Endothelial cell of umbilical vein (primary cell): Measurements from ENCODE around the gene MRGPRF. TPM values are rescaled to one million over a fixed set of nuclear protein-coding genes. Genes with fewer than 3 reads are reported as not detected.

Experiments used
- BruUV-seq: library from RNA; stranded (reverse); fragments of 400-500 nt; replicated peaks from 2 replicates; lab custom pipeline; 2021; lab: Mats Ljungman, UMichigan
- CTCF ChIA-PET: fragments of 300-600, 350-600 bp; sonication (Branson Sonifier 250); formaldehyde crosslinking; loops from one replicate; lab custom pipeline; 2021; ENCODE audit warnings: antibody characterized with exemption, inconsistent platforms; lab: Charles Lee
- POLR2A ChIA-PET: fragments of 300-600, 350-600 bp; sonication (Branson Sonifier 250); formaldehyde crosslinking; loops from one replicate; lab custom pipeline; 2021; ENCODE audit warnings: antibody characterized with exemption, inconsistent platforms; lab: Charles Lee
- DNase-seq: peaks from one replicate; pipeline ENCODE4 v3.0.0-alpha.2; 2011; ENCODE audit warnings: low read depth, low spot score
- FAIRE-seq: peaks from 2 replicates; lab custom pipeline; 2011; peaks lifted over from hg19 to GRCh38; lab: Jason Lieb, UNC
- H2AFZ ChIP-seq: 2 replicates; pipeline ENCODE4 v1.6.0; 2012; ENCODE audit warnings: low read depth, low read length, control low read depth, inconsistent platforms
- H3K27ac ChIP-seq: 2 replicates; pipeline ENCODE4 v1.5.1; 2011; ENCODE audit warnings: low read depth, mild to moderate bottlenecking, control low read depth, low read length, moderate library complexity; ENCODE audit not compliant: insufficient read depth
- H3K27me3 ChIP-seq, 2 experiments: 2 replicates each; pipeline versions ENCODE4 v1.6.0 to v1.6.1; 2011; ENCODE audit warnings: low read length in 2 of 2, mixed read lengths in 1 of 2; ENCODE audit not compliant: control insufficient read depth in 2 of 2, insufficient read depth in 2 of 2
- H3K36me3 ChIP-seq, 2 experiments: 2 replicates in 1 of 2; 3 replicates in 1 of 2; pipeline ENCODE4 v1.5.1; 2011; ENCODE audit warnings: low read length in 2 of 2, mild to moderate bottlenecking in 1 of 2, moderate library complexity in 1 of 2; ENCODE audit not compliant: control insufficient read depth in 2 of 2, insufficient read depth in 2 of 2; ENCODE audit errors: extremely low read depth in 1 of 2
- H3K4me1 ChIP-seq: 3 replicates; pipeline ENCODE4 v1.5.1; 2011; ENCODE audit warnings: mild to moderate bottlenecking, low read length; ENCODE audit not compliant: control insufficient read depth, insufficient read depth; ENCODE audit errors: extremely low read depth
- H3K4me2 ChIP-seq: 2 replicates; pipeline ENCODE4 v1.6.1; 2011; ENCODE audit warnings: low read length, control low read depth, mixed read lengths; ENCODE audit not compliant: insufficient read depth
- H3K4me3 ChIP-seq, 3 experiments: fragments of 200-600 bp in 1 of 3; sonication (generic), shearing (Covaris generic) in 1 of 3; replicated peaks in 1 of 3; 2 replicates each; pipeline ENCODE4 v1.5.1; 2011 to 2016; ENCODE audit warnings: control low read depth in 3 of 3, low read length in 3 of 3, mild to moderate bottlenecking in 2 of 3, inconsistent platforms in 1 of 3, low read depth in 1 of 3, moderate library complexity in 1 of 3; ENCODE audit not compliant: insufficient read depth in 1 of 3
- H3K79me2 ChIP-seq: 2 replicates; pipeline ENCODE4 v1.6.0; 2012; ENCODE audit warnings: low read length, inconsistent platforms; ENCODE audit not compliant: control insufficient read depth, insufficient read depth
- H3K9ac ChIP-seq: replicated peaks from 2 replicates; pipeline ENCODE3; 2011; ENCODE audit warnings: low read length, control low read depth; ENCODE audit not compliant: insufficient read depth; ENCODE audit errors: extremely low read depth
- H3K9me1 ChIP-seq: replicated peaks from 3 replicates; pipeline ENCODE4 v1.6.0; 2011; ENCODE audit warnings: mild to moderate bottlenecking, low read length; ENCODE audit not compliant: control insufficient read depth, insufficient read depth; ENCODE audit errors: extremely low read depth
- H3K9me3 ChIP-seq: replicated peaks from 2 replicates; pipeline ENCODE4 v1.5.1; 2012; ENCODE audit warnings: low read length, inconsistent platforms; ENCODE audit not compliant: control insufficient read depth, insufficient read depth
- H4K20me1 ChIP-seq: replicated peaks from 2 replicates; pipeline ENCODE3; 2011; ENCODE audit warnings: mild to moderate bottlenecking, low read length; ENCODE audit not compliant: control insufficient read depth, insufficient read depth; ENCODE audit errors: extremely low read depth
- CTCF ChIP-seq, 2 donors: IDR thresholded peaks; 1 replicate in 1 of 2; 2 replicates in 1 of 2; pipeline ENCODE4 v1.5.1; 2011; ENCODE audit warnings: low read length in 2 of 2, mild to moderate bottlenecking in 2 of 2, moderate library complexity in 2 of 2, control low read depth in 1 of 2, inconsistent platforms in 1 of 2, low read depth in 1 of 2; ENCODE audit not compliant: insufficient read depth in 1 of 2; ENCODE audit errors: extremely low read depth in 1 of 2
- EZH2 ChIP-seq: IDR thresholded peaks from 2 replicates; pipeline ENCODE4 v1.6.1; 2012; ENCODE audit warnings: borderline replicate concordance, low read depth, mild to moderate bottlenecking, moderate library complexity, low read length, inconsistent platforms; ENCODE audit not compliant: severe bottlenecking
- FOS ChIP-seq: IDR thresholded peaks from 2 replicates; pipeline ENCODE4 v1.6.1; 2011; ENCODE audit warnings: mild to moderate bottlenecking, low read length, moderate library complexity, borderline replicate concordance; ENCODE audit not compliant: insufficient read depth
- GATA2 ChIP-seq: IDR thresholded peaks from 2 replicates; pipeline ENCODE4 v1.7.0; 2011; ENCODE audit warnings: low read depth, mild to moderate bottlenecking, moderate library complexity, mixed read lengths, low read length; ENCODE audit not compliant: insufficient read length, insufficient read depth
- JUN ChIP-seq: IDR thresholded peaks from 2 replicates; pipeline ENCODE4 v1.6.1; 2011; ENCODE audit warnings: borderline replicate concordance, low read depth; ENCODE audit not compliant: insufficient read length, insufficient read depth
- MYC ChIP-seq: IDR thresholded peaks from one replicate; pipeline ENCODE4 v1.6.1; 2011; ENCODE audit warnings: mild to moderate bottlenecking, low read depth, low read length
- POLR2A ChIP-seq: IDR thresholded peaks from 2 replicates; pipeline ENCODE4 v1.6.1; 2012; ENCODE audit warnings: low read depth, mild to moderate bottlenecking, control low read depth, low read length
- POLR2AphosphoS5 ChIP-seq: IDR thresholded peaks from 2 replicates; pipeline ENCODE4 v1.6.1; 2012; ENCODE audit warnings: low read depth, mild to moderate bottlenecking, control low read depth, low read length, moderate library complexity; ENCODE audit not compliant: insufficient read depth
- dilution Hi-C: fragments of 300-500 bp; cut with MboI; formaldehyde crosslinking; loops from one replicate; pipeline ENCODE4 v1.15.0; 2019; ENCODE audit warnings: low sequenced_read_pairs; ENCODE audit not compliant: extremely low pct_ligation_motif_present
- intact Hi-C: fragments of 100-400 bp; cut with micrococcal nuclease; formaldehyde crosslinking; loops from one replicate; pipeline ENCODE4 v1.10.0; 2022
- polyA plus RNA-seq, 4 experiments: library from polyadenylated mRNA; depleted of rRNA in 3 of 4; stranded (reverse) in 3 of 4; unstranded in 1 of 4; fragments of >200 nt; gene quantifications; 2 replicates each; pipeline versions ENCODE4 v1.2.1 to v1.2.3, GENCODE V29; 2011 to 2012; ENCODE audit warnings: missing spikeins in 1 of 4
- total RNA-seq: library from RNA; stranded (reverse); gene quantifications from 2 replicates; pipeline ENCODE4 v1.2.3, GENCODE V29; 2021

Gene MRGPRF
- total and polyA plus RNA-seq, 2 donors (not counting 3 experiments of a cell fraction or from before 2014, with no cell fraction given), result not detected

- H3K4me3 ChIP-seq, result no peak overlapping the region
- intact Hi-C loops (no loop called here), dilution Hi-C loops (no loop called here)
- no peak overlapping the region for H2AFZ ChIP-seq
- ChIA-PET CTCF (no interaction called here), POLR2A (interaction anchor here (0.6 to 1.2 kb wide), 2 partner anchors 10 to 335 kb away, joined by 3 to 4 read pairs; partner anchors contain the start of gene TPCN2)
- H4K20me1 ChIP-seq, result no peaks in the 10 kb centered on the region
- no peaks in the 10 kb centered on the region for H3K79me2 ChIP-seq
- no peak for TF ChIP-seq CTCF (IDR thresholded peaks at IDR 0.05; ENCODE audit: extremely low read depth in 1 of 2, insufficient read depth in 1 of 2, low read depth in 1 of 2, low read length in 2 of 2)
- no peak for TF ChIP-seq JUN
- TF ChIP-seq MYC, result no peak
- no peak for TF ChIP-seq POLR2AphosphoS5
- TF ChIP-seq POLR2A, result no peak
- TF ChIP-seq EZH2, result no peak
- no peak for TF ChIP-seq FOS
- no peak for TF ChIP-seq GATA2
- H3K4me1 ChIP-seq, result no peaks in the 10 kb centered on the region
- H3K9ac ChIP-seq, result no peak overlapping the region
- no peaks in the 10 kb centered on the region for H3K27me3 ChIP-seq
- no peaks in the 10 kb centered on the region for H3K9me3 ChIP-seq
- no peaks in the 10 kb centered on the region for H3K9me1 ChIP-seq
- no TSS peak for BruUV-seq
- DNase-seq (no peak), FAIRE-seq (no peak)
- no peak overlapping the region for H3K4me2 ChIP-seq
- H3K27ac ChIP-seq, result no peak overlapping the region
- H3K36me3 ChIP-seq, result peaks cover 0 to 15% of the 10 kb centered on the region in 2 experiments
Measured at GRCh38 chr11:69058511-69059270, 45.6 kb upstream of the MRGPRF start.
